Thyroid gland (tissue), 4 donors: ENCODE data around the gene CXCL10.

Source experiments
- CTCF ChIP-seq, 6 experiments: fragments of 200-600 bp in 3 of 6; fragments of 450-650 bp in 3 of 6; sonication (generic) in 3 of 6; IDR thresholded peaks; one replicate each; pipeline ENCODE4 v1.5.1; 2016 to 2019; ENCODE audit warnings: antibody characterized with exemption in 6 of 6, mild to moderate bottlenecking in 2 of 6, inconsistent platforms in 1 of 6, moderate library complexity in 1 of 6
- POLR2A ChIP-seq, 2 donors: fragments of 450-650 bp; IDR thresholded peaks; one replicate each; pipeline ENCODE4 v1.6.1; 2017; ENCODE audit warnings: antibody characterized with exemption in 2 of 2, mild to moderate bottlenecking in 2 of 2, moderate library complexity in 1 of 2

GRCh38 chr4:75989846-75990528 is 33.3 kb downstream of the CXCL10 start:
- TF ChIP-seq POLR2A (IDR thresholded peaks at IDR 0.05) = no peak
- TF ChIP-seq CTCF (IDR thresholded peaks at IDR 0.05) = no peak
